ENCODE measurements around the gene ZNF565. TPM values are rescaled to one million over a fixed set of nuclear protein-coding genes. Genes with fewer than 3 reads are reported as not detected.

The ZNF565 gene
- total RNA-seq, 1 donor from 2014 or later, result 4.4 TPM

GRCh38 chr19:36256064-36256463 lies 41.6 kb upstream of the ZNF565 start:
- no peaks in the 10 kb centered on the region for H3K36me3 ChIP-seq
- no peak overlapping the region for H3K4me3 ChIP-seq
- no peaks in the 10 kb centered on the region for H3K27me3 ChIP-seq (ENCODE audit: low read depth)
- intact Hi-C loops (cut with micrococcal nuclease), result no loop called here
- peaks cover 9% of the 10 kb centered on the region for H3K4me1 ChIP-seq
- no peak overlapping the region for H3K27ac ChIP-seq (replicated peaks)
- no peak for TF ChIP-seq CTCF (IDR thresholded peaks at IDR 0.05; ENCODE audit: borderline replicate concordance)
- no peak for DNase-seq
- no peaks in the 10 kb centered on the region for H3K9me3 ChIP-seq (replicated peaks)

GRCh38 chr19:36255316-36255715 lies 40.9 kb upstream of the ZNF565 start:
- no peaks in the 10 kb centered on the region for H3K36me3 ChIP-seq
- no peaks in the 10 kb centered on the region for H3K27me3 ChIP-seq (ENCODE audit: low read depth)
- intact Hi-C loops (cut with micrococcal nuclease), result no loop called here
- H3K27ac ChIP-seq (replicated peaks), result no peak overlapping the region
- H3K9me3 ChIP-seq (replicated peaks), result no peaks in the 10 kb centered on the region
- no peak overlapping the region for H3K4me3 ChIP-seq
- peaks cover 9% of the 10 kb centered on the region for H3K4me1 ChIP-seq
- no peak for TF ChIP-seq CTCF (IDR thresholded peaks at IDR 0.05; ENCODE audit: borderline replicate concordance)
- no peak for DNase-seq

GRCh38 chr19:36254848-36255247 lies 40.4 kb upstream of the ZNF565 start:
- intact Hi-C loops (cut with micrococcal nuclease), result no loop called here
- H3K9me3 ChIP-seq (replicated peaks), result no peaks in the 10 kb centered on the region

GRCh38 chr19:36252047-36252446 lies 37.6 kb upstream of the ZNF565 start:
- no peak overlapping the region for H3K4me3 ChIP-seq
- H3K36me3 ChIP-seq, result no peaks in the 10 kb centered on the region
- H3K27ac ChIP-seq (replicated peaks), result no peak overlapping the region
- no peak for TF ChIP-seq CTCF (IDR thresholded peaks at IDR 0.05; ENCODE audit: borderline replicate concordance)
- DNase-seq, result no peak
- no peaks in the 10 kb centered on the region for H3K27me3 ChIP-seq (ENCODE audit: low read depth)
- H3K4me1 ChIP-seq, result peaks cover 3% of the 10 kb centered on the region
- intact Hi-C loops (cut with micrococcal nuclease), result no loop called here
- H3K9me3 ChIP-seq (replicated peaks), result no peaks in the 10 kb centered on the region

More at GRCh38 chr19:36254848-36255247, 40.4 kb upstream of the ZNF565 start:
- Histone ChIP-seq H3K27me3 (ENCODE audit: low read depth) (no peaks in the 10 kb centered on the region), H3K27ac (replicated peaks) (no peak overlapping the region), H3K36me3 (no peaks in the 10 kb centered on the region), H3K4me3 (no peak overlapping the region), H3K4me1 (peaks cover 9% of the 10 kb centered on the region)
- no peak for TF ChIP-seq CTCF (IDR thresholded peaks at IDR 0.05; ENCODE audit: borderline replicate concordance)
- no peak for DNase-seq

- H3K4me3 ChIP-seq, result peak overlapping the region; percentile 64
- no peaks in the 10 kb centered on the region for H3K9me3 ChIP-seq (replicated peaks)
- DNase-seq, result no peak
- intact Hi-C loops (cut with micrococcal nuclease), result no loop called here
- peaks cover 11% of the 10 kb centered on the region for H3K27me3 ChIP-seq (ENCODE audit: low read depth)
- no peaks in the 10 kb centered on the region for H3K36me3 ChIP-seq
- no peak overlapping the region for H3K27ac ChIP-seq (replicated peaks)
- H3K4me1 ChIP-seq, result peaks cover 16% of the 10 kb centered on the region
- TF ChIP-seq CTCF (IDR thresholded peaks at IDR 0.05; ENCODE audit: borderline replicate concordance), result no peak
Observed at GRCh38 chr19:36246006-36246481, 31.6 kb upstream of the ZNF565 start.
